ENCODE data around the gene FGD1.

FGD1 gene

GRCh38 chrX:54529552-54530356 lies 33.7 kb upstream of the FGD1 start, which contains the start of gene GNL3L:
GNL3L (plus strand) TSS chrX:54530219; CDS start chrX:54532567, 2,348 bp downstream.
- Histone ChIP-seq H3K27ac (ENCODE audit: poor library complexity, severe bottlenecking) (peak within 1 kb of the TSS; percentile 54), H3K9me3 (ENCODE audit: severe bottlenecking) (no peaks in the 10 kb centered on the region), H3K4me3 (ENCODE audit: severe bottlenecking) (peak within 1 kb of the TSS; percentile 52), H3K4me1 (ENCODE audit: insufficient read depth, poor library complexity, severe bottlenecking) (no peaks in the 10 kb centered on the region), H3K27me3 (ENCODE audit: insufficient read depth, poor library complexity, severe bottlenecking) (no peaks in the 10 kb centered on the region), H3K36me3 (ENCODE audit: low read depth) (peaks cover 9% of the 10 kb centered on the region; the same call in 1 of the 2 replicates)
- peak; percentile 78 for DNase-seq (ENCODE audit: low spot score)
- TF ChIP-seq, protein P1, sequence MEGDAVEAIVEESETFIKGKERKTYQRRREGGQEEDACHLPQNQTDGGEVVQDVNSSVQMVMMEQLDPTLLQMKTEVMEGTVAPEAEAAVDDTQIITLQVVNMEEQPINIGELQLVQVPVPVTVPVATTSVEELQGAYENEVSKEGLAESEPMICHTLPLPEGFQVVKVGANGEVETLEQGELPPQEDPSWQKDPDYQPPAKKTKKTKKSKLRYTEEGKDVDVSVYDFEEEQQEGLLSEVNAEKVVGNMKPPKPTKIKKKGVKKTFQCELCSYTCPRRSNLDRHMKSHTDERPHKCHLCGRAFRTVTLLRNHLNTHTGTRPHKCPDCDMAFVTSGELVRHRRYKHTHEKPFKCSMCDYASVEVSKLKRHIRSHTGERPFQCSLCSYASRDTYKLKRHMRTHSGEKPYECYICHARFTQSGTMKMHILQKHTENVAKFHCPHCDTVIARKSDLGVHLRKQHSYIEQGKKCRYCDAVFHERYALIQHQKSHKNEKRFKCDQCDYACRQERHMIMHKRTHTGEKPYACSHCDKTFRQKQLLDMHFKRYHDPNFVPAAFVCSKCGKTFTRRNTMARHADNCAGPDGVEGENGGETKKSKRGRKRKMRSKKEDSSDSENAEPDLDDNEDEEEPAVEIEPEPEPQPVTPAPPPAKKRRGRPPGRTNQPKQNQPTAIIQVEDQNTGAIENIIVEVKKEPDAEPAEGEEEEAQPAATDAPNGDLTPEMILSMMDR (IDR thresholded peaks at IDR 0.05; ENCODE audit: poor library complexity, severe bottlenecking), result no peak
- ATAC-seq (ENCODE audit: low read depth), result peak; percentile 86

GRCh38 chrX:54529151-54529550 lies 33.1 kb upstream of the FGD1 start:
- DNase-seq (ENCODE audit: low spot score), result no peak
- peak overlapping the region; percentile 54 for H3K27ac ChIP-seq (ENCODE audit: poor library complexity, severe bottlenecking)
- no peak overlapping the region for H3K4me3 ChIP-seq (ENCODE audit: severe bottlenecking)
- H3K27me3 ChIP-seq (ENCODE audit: insufficient read depth, poor library complexity, severe bottlenecking), result no peaks in the 10 kb centered on the region
- peaks cover 9% of the 10 kb centered on the region; the same call in 1 of the 2 replicates for H3K36me3 ChIP-seq (ENCODE audit: low read depth)
- no peaks in the 10 kb centered on the region for H3K9me3 ChIP-seq (ENCODE audit: severe bottlenecking)
- no peaks in the 10 kb centered on the region for H3K4me1 ChIP-seq (ENCODE audit: insufficient read depth, poor library complexity, severe bottlenecking)
- TF ChIP-seq, protein P1 (IDR thresholded peaks at IDR 0.05; ENCODE audit: poor library complexity, severe bottlenecking), result no peak
- no peak for ATAC-seq (ENCODE audit: low read depth)

GRCh38 chrX:54509400-54509799 lies 13.4 kb upstream of the FGD1 start:
- Histone ChIP-seq H3K9me3 (ENCODE audit: severe bottlenecking) (no peaks in the 10 kb centered on the region), H3K27ac (ENCODE audit: poor library complexity, severe bottlenecking) (no peak overlapping the region), H3K36me3 (ENCODE audit: low read depth) (no peaks in the 10 kb centered on the region), H3K4me1 (ENCODE audit: insufficient read depth, poor library complexity, severe bottlenecking) (no peaks in the 10 kb centered on the region), H3K4me3 (ENCODE audit: severe bottlenecking) (no peak overlapping the region), H3K27me3 (ENCODE audit: insufficient read depth, poor library complexity, severe bottlenecking) (no peaks in the 10 kb centered on the region)
- DNase-seq (ENCODE audit: low spot score) (no peak), ATAC-seq (ENCODE audit: low read depth) (no peak)
- TF ChIP-seq, protein P1 (IDR thresholded peaks at IDR 0.05; ENCODE audit: poor library complexity, severe bottlenecking), result no peak

- no peaks in the 10 kb centered on the region for H3K9me3 ChIP-seq (ENCODE audit: severe bottlenecking)
- no peaks in the 10 kb centered on the region for H3K27me3 ChIP-seq (ENCODE audit: insufficient read depth, poor library complexity, severe bottlenecking)
- no peak overlapping the region for H3K27ac ChIP-seq (ENCODE audit: poor library complexity, severe bottlenecking)
- H3K36me3 ChIP-seq (ENCODE audit: low read depth), result no peaks in the 10 kb centered on the region
- H3K4me3 ChIP-seq (ENCODE audit: severe bottlenecking), result no peak overlapping the region
- DNase-seq (ENCODE audit: low spot score) (no peak), ATAC-seq (ENCODE audit: low read depth) (no peak)
- H3K4me1 ChIP-seq (ENCODE audit: insufficient read depth, poor library complexity, severe bottlenecking), result no peaks in the 10 kb centered on the region
- TF ChIP-seq, protein P1 (IDR thresholded peaks at IDR 0.05; ENCODE audit: poor library complexity, severe bottlenecking), result no peak
Observed at GRCh38 chrX:54496936-54497335, 902 bp upstream of the FGD1 start.

DNA sequence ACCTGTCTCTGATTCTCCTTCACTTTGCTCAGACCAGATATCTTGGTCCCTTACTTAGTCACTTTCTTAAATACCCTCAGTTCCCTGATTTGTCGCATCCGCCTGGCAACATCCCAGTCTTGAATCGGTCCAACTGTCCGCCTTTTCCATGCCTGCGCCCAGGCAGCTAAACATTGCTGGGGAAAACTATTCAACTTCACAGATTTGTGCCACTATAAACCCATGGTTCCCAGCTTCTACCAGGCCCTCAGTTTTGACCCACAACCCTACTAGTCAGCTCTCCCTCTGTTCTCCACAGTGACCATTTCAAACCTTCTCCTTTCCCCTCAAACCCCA lies 451 bp upstream of the FGD1 start:
- Histone ChIP-seq H3K4me3 (ENCODE audit: severe bottlenecking) (peak overlapping the region; percentile 71), H3K4me1 (ENCODE audit: insufficient read depth, poor library complexity, severe bottlenecking) (no peaks in the 10 kb centered on the region), H3K27ac (ENCODE audit: poor library complexity, severe bottlenecking) (no peak overlapping the region), H3K27me3 (ENCODE audit: insufficient read depth, poor library complexity, severe bottlenecking) (no peaks in the 10 kb centered on the region), H3K36me3 (ENCODE audit: low read depth) (no peaks in the 10 kb centered on the region), H3K9me3 (ENCODE audit: severe bottlenecking) (no peaks in the 10 kb centered on the region)
- TF ChIP-seq, protein P1 (IDR thresholded peaks at IDR 0.05; ENCODE audit: poor library complexity, severe bottlenecking), result no peak
- ATAC-seq (ENCODE audit: low read depth), result no peak
- DNase-seq (ENCODE audit: low spot score), result no peak

Measured in RWPE2 (cell line).